ENCODE measurements around the gene LCP2. TPM values are rescaled to one million over a fixed set of nuclear protein-coding genes. Genes with fewer than 3 reads are reported as not detected.

Gene LCP2
- 380 and 381 TPM in 2 replicates for total RNA-seq

GRCh38 chr5:170297589-170298462 is at the start of gene LCP2:
Gene LCP2, minus strand, starts transcription at chr5:170297777. Its CDS starts 166 bp downstream, at chr5:170297611.
- intact Hi-C loops (cut with micrococcal nuclease), result loop anchor here (1.0 kb wide), 2 partner anchors 20 to 33 kb away; no protein-coding TSS in a partner anchor

DNA sequence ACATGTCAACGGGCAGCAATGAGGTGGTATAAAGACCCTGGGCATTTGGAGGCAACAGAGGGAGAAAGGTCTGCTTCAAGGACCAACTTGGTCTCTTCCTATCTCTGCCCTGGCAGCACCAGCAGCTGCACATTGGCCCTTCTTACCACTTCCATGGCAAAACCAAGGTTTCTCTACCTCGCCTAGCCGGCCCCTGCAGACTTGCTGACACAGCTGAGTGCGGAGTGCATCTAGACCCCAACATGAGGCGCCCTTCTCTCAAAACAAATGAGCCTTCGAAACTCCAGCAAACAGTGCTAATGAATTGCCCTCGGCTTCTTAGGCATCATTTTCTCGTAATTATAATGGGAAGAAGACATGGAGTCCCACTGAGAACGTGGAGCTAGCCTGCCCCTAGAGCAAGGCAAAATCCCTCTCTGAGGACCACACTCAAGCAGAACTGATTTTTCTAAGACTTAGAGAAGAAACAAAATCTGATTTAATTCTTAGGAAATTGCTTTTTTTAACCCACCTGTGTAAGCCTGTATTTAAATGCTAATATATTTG is 49.5 kb upstream of the LCP2 start:
- intact Hi-C loops (cut with micrococcal nuclease), result no loop called here

DNA sequence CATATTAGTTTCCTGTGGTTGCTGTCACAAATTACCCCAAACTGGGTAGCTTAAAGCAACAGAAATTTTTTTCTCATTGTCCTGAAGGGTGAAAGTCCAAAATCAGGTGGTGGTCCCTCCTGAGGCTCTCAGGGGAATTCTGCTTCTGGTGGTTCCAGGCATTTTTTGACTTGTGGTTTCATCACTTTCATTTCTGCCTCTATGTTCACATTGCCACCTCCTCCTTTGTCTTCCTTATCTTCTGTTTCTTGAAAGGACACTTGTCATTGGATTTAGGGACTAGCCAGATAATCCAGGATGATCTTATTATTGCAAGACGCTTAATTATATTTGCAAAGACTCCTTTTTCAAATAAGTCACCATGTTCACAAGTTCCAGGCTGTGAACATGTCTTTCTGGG is 48.4 kb upstream of the LCP2 start:
- intact Hi-C loops (cut with micrococcal nuclease), result no loop called here

- intact Hi-C loops (cut with micrococcal nuclease), result no loop called here
These were observed 45.6 kb upstream of the LCP2 start for GRCh38 chr5:170343177-170343576.

DNA sequence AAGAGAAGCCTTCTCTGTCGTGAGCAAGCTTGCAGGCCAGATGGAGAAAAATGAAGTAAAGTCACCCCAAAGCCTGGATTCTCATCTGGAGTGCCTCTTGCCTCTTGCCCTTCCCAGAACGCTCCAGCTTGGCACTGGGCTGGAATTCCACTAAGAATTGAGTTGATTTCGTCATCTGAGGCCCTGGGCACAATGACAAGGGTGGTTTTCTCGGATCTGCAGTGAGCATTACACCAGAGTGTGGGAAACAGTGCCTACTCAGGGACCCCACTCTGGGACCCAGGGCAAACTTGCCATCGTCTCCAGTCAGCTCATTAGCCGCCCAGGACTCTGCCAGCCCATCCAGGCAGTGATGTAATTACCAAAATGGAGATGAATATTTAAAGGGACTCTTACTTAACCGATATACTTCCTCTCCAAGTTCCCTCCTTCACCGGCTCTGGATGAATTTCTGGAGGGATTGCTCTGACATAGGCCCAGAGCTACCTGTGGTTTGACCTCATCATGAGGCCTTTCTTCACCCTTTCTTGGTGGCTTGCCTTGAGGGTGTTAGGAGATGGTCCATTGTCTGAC is 44.7 kb upstream of the LCP2 start:
- intact Hi-C loops (cut with micrococcal nuclease), result no loop called here

GRCh38 chr5:170341545-170341944 is 44.0 kb upstream of the LCP2 start:
- intact Hi-C loops (cut with micrococcal nuclease), result no loop called here

DNA sequence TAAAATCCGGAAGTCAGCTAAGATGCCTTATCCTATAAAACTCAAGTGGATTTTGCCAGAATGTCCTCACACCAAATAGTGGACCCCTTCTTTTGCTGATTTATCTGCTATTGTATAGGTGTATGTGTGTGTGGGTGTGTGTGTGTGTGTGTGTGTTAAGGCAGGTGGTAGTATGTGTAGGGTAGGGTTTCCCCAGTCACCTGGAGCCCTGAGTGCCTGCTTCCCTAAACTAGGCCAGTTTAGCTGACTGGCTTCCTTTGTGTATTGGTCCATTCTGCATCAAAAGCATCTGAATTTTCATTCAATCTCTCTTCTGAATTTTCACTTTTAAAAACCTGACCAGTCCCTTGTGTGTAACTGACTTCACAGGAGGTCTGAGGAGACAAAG is 42.2 kb upstream of the LCP2 start:
- intact Hi-C loops (cut with micrococcal nuclease), result loop anchor here (1.0 to 2.0 kb wide), 4 partner anchors 65 to 113 kb away; no protein-coding TSS in a partner anchor

GRCh38 chr5:170338933-170339779 is 41.6 kb upstream of the LCP2 start:
- intact Hi-C loops (cut with micrococcal nuclease), result loop anchor here (1.0 to 2.0 kb wide), 4 partner anchors 65 to 113 kb away; no protein-coding TSS in a partner anchor

- intact Hi-C loops (cut with micrococcal nuclease), result loop anchor here (2.0 kb wide), 1 partner anchor 83 kb away; no protein-coding TSS in a partner anchor
These were observed 40.7 kb upstream of the LCP2 start for GRCh38 chr5:170338291-170338690.

- intact Hi-C loops (cut with micrococcal nuclease), result no loop called here
These were observed 39.6 kb upstream of the LCP2 start for GRCh38 chr5:170337045-170337733.

GRCh38 chr5:170336065-170336464 is 38.5 kb upstream of the LCP2 start:
- intact Hi-C loops (cut with micrococcal nuclease), result no loop called here

DNA sequence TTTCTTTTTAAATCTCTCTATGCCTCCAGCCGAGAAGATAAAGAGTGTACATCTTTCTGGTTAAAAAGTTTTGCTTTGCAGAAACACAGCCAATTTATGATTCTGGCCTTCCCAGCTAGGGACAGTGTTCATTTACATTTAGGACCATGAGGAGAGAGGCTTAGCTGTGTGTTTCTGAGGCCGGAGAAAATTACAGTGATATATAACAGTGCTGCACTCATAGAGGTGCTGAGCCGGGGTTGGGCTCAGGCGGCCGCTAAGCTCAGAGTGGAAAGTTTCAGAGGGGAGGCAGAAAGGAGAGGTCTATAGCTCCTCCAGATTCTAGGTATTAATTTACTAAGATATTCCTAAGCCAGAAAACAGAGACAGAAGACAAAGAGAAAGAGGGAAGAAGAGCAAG is 37.0 kb upstream of the LCP2 start:
- intact Hi-C loops (cut with micrococcal nuclease), result no loop called here

- intact Hi-C loops (cut with micrococcal nuclease), result no loop called here
These were observed 35.8 kb upstream of the LCP2 start for GRCh38 chr5:170333161-170333910.

GRCh38 chr5:170332058-170332457 is 34.5 kb upstream of the LCP2 start:
- intact Hi-C loops (cut with micrococcal nuclease), result no loop called here

- intact Hi-C loops (cut with micrococcal nuclease), result loop anchor here (1.0 kb wide), 6 partner anchors 17 to 62 kb away; partner anchors contain the start of gene LCP2
These were observed 33.0 kb upstream of the LCP2 start for GRCh38 chr5:170330568-170331054.

DNA sequence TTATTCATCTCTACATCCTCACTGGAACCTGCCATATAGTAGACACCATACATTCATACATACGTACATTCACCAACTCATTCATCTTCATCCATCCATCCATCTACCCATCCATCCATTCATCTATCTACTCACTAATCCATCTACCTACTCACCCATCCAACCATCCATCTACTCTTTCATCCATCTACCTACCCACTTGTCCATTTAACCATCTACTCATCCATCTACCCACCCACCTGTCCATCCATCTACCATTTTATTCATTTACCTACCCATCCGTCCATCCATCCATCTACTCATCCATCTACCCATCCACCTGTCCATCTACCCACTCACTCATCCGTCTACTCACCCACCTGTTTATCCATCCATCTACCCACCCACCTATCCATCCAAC is 31.9 kb upstream of the LCP2 start:
- intact Hi-C loops (cut with micrococcal nuclease), result no loop called here

DNA sequence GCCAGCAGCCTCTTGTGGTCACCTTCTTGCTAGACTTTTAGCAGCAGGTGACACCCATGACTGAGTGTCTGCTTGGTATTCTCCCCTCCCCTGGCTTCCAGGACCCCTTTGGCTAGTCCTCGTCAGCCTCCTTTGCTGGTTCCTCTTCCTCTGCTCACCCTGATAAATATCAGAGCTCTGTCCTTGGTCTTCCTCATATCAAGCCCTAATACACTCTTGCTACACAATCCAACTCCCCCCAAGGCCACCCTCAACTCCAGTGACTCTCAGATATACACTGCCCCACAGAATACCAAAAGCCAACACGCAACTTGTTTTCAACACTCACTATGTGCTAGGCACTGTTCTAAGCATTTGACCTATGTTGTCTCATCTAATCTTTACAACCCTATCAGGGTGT is 30.3 kb upstream of the LCP2 start:
- intact Hi-C loops (cut with micrococcal nuclease), result no loop called here

- intact Hi-C loops (cut with micrococcal nuclease), result no loop called here
These were observed 29.6 kb upstream of the LCP2 start for GRCh38 chr5:170327168-170327567.

DNA sequence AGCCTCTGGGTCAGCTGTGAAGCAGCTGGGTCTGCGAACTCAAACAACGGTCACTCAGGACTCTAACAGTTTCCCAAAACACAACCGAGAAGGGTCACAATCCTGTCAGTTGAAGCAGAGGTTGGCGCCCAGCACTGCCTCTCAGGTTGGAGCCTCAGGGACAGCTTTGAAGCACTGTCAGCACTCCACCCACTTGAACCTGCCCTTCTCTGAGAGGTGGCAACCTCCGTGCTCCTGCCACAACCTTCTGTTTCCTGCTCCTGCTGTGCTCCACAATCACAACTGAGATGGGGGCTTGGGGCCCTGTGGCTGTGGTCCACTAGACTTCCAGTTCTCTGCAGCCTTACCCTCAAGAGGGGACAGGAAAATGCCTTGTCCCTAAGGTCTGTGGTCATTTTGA is 21.7 kb upstream of the LCP2 start:
- intact Hi-C loops (cut with micrococcal nuclease), result no loop called here

DNA sequence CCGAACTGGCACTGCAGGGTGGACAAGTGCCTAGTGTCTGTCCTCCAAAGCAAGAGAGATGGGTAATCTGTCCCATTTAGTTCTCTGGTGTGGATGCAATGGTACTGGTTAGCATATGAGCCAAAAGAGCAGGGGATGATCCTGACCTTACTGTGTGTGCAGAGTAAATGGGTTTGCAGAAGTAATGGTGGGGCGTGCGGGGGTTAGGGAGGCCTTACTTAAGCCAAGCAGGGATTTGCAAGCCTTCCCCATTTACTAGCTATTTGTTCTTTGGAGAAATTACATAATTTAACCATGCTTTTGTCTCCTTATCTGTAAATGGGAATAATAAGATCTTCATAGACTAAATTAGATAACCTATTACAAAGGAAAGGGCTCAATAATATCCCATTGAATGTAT is 19.9 kb upstream of the LCP2 start:
- intact Hi-C loops (cut with micrococcal nuclease), result no loop called here
